Activated T-helper 1 cell treated with Interleukin-2 at 50 U/mL for 16 hours (primary cell): Measurements from ENCODE around the gene EXOC7.
"Not testable (repeated sequence)": the region's sequence is repeated elsewhere in the genome, so short reads cannot be mapped to it uniquely, and the experiment has no call there.

Source experiments
- DNase-seq: peaks from one replicate; pipeline ENCODE4 v3.0.0-alpha.2; 2020; ENCODE audit warnings: low read depth

Gene EXOC7

GRCh38 chr17:76046064-76046463 lies 57.5 kb downstream of the EXOC7 start:
- DNase-seq, result no peak

GRCh38 chr17:76044475-76045007 lies 59.0 kb downstream of the EXOC7 start:
- not testable (repeated sequence) for DNase-seq

DNA sequence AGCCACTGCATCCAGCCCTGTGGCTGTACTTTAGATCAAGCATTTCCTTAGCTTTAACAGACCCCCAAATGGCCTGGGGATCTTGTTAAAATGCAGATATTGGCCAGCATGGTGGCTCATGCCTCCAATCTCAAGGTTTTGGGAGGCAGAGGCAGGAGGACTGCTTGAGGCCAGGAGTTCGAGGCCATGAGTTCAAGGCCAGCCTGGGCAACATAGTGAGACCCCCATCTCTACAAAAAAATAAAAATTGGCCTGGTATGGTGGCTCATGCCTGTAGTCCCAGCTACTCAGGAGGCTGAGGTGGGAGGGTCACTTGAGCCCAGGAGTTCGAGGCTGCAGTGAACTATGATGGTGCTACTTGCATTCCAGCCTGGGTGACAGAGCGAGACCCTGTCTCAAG lies 60.7 kb downstream of the EXOC7 start:
- not testable (repeated sequence) for DNase-seq

- no peak for DNase-seq
Observed at GRCh38 chr17:76040376-76040775, 63.2 kb downstream of the EXOC7 start.

DNA sequence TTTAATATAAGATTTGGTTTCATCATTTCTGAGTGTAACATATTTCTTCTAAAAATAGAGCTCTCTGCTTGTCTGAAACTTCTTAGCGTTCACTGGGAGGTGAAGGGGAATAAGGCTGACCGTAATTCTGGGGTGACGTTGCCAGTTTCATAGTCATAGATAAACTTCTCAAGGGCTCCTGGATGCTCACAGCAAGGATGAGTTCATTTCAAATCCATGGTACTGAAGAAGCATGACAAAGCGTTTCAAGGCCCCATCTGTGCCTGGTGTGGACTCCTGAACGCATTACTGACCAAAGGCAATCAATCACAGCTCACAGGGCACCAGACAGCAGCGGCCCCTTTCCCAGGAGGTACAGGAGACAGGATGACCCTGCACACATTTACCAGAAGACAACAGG lies 64.5 kb downstream of the EXOC7 start:
- DNase-seq, result no peak

DNA sequence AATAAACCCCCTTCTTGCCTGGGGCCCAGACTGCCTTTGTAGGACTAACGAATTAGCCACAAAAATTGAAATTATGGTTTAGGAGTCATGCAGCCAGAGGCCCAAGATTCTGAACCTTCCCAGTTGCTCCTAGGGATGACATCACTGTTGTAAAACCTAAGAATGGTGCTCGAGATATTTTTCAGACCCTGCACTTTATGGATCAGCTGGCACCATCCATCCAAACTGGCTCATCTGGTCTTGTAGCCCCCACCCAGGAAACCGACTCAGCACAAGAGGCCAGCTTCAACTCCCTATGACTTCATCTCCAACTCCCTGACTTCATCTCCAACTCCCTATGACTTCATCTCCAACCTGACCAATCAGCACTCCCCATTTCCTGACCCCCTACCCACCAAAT lies 65.5 kb downstream of the EXOC7 start:
- no peak for DNase-seq

DNA sequence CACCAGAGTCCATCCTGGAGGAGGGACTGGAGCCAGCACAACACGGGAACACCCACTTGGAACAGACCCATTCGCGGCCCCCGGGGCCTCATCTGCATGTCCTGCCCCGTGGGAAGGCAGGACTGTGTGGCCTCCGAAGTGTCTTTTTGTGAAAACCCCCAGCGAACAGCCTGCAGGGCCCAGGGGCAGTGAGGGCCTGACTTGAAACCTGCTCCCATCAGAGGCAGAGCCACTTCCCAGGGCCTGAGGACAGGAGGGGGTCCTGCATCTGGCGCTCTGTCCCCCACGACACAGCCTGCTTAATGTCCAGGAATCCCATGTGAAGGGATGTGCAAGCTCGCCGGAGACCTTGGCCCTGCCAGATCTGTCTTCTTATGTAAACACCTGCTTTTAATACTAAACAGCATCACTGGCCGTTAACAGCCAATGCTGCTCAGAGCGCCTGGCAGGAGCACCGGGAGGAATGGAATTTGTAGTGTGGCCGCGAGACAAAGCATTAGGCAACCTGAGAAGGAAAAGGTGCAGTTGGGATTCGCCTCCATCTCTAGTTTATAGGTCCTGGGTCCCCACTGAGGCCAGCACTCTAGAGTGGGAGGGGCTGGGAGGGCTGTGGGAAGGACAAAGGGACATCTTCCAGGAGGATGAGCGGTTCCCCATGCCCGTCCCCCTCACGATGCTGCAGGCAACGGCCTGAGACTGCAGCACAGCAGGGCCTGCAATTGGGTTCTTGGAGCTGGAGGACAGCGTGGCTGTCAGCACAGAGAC lies 66.9 kb downstream of the EXOC7 start:
- no peak for DNase-seq

DNA sequence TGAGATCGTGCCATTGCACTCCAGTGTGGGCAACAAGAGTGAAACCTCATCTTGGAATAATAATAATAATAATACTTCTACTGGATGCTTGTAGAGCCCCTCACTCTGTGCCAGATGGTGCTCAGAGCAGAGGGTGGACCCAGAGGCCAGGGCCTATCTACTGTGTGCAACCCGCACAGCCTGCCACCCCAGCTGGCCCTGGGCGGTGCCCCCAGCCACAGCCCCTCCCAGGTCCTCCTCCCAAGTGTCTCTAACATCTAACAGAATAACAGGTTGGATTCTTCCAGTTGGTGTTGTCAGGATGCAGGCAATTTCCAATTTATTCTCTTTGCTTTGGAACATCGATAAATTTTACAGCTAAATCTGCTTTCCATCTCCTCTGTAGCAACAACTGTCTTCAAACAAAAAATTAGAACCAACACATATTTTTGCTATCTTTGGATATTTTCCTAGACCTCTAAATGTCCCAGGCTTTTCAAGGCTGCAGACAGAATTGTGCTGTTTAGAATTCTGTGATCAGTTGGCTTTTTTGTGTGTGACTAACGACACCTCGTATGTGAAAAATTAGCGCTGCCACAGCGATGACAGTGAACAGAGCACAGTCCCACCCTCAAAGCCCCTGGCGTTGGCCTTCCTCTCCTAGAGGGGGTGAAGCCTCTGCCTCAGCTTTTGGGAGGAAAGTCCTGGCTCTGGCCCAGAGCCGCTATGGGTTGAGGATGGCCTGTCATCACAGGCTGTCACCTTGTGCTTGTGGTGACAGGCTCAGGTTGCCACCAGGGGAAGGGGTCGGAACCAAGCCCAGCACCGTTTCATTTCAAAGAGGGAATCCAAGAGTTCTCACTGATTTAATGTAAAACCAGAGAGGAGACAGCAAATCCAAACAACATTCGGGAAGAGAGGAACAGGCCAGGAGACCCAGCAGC lies 68.9 kb downstream of the EXOC7 start:
- no peak for DNase-seq

DNA sequence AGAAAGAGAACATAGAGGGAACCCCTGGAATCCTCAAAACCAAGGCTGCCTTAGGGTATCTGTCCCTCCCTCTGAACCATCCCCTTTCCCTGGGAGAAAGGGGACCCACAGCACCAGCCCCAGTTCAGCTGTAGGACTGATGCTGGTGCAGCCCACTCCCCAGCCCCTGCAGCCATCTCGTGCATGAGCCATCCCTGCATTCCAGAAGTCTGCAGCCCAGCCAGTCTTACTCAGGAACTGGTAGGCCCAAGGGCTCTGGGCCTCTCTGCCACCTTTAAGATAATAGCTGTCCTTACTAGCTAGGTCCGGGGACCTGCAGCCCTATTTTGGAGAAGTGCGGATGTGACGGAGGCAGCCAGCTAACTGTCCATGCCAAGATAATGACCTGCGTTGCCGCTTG lies 70.4 kb downstream of the EXOC7 start:
- no peak for DNase-seq

- DNase-seq, result no peak
Observed at GRCh38 chr17:76032780-76033108, 70.8 kb downstream of the EXOC7 start.

DNA sequence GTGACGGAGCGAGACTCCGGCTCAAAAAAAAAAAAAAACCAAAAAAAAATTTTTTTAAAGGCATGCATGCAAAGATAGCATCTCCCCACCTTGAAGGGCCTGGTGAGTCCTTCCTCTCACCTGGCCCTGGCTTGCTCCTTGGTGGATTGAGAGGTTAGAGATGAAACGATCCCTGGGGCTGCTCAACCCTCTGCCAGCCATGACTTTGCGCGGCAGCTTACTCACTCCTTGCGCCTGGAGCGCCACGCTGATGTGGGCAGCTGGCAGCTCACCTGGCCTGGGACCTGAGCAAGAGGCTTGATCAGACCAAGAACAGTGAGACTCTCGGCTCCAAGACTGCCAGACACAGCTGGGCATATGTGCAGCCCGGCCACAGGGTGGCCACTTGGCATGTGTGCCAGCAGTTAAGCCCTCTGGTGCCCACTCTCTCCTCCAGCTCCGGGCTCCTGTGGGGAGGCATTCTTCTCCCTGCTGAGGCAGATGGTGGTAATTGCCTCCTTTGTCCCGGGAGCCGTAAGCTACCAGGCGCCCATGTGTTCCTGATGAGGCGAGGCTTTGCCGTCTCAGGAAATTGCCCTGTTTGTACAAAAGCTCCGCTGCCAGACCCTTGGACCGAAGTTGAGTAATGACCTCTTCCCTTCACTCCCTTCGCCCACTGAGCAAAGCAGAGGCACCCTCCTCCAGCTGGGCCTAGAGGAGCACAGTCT lies 71.4 kb downstream of the EXOC7 start:
- DNase-seq, result no peak
